Measurements from ENCODE around the gene PRRX2. TPM values are rescaled to one million over a fixed set of nuclear protein-coding genes. Genes with fewer than 3 reads are reported as not detected.

Gene PRRX2
- total RNA-seq, 1 donor from 2014 or later, result 5.6 TPM

DNA sequence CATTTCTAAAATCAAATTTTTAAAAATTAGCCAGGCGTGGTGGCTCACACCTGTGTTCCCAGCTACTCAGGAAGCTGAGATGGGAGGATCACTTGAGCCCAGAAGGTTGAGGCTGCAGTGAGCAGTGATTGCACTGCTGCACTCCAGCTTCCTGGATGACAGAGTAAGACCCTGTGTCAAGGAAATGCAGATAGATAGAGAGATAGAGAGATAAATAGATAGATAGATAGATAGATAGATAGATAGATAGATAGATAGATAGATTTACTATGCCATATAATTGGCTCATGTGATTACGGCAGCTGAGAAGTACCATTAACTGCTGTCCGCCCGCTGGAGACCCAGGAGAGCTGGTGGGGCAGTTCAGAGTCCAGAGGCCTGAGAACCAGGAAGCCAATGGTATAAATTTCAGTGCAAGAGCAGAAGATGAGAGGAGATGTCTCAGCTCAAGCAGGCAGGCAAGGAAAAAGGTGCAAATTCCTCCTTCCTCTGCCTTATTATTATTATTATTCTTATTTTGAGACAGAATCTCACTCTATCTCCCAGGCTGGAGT, 100.4 kb downstream of the PRRX2 start:
- no peak for DNase-seq (ENCODE audit: extremely low spot score, unreplicated experiment)
- Mint-ChIP-seq H3K4me3 (ENCODE audit: unreplicated experiment) (no peak overlapping the region), H3K9me3 (ENCODE audit: unreplicated experiment) (no peaks in the 10 kb centered on the region), H3K36me3 (ENCODE audit: unreplicated experiment) (no peaks in the 10 kb centered on the region), H3K27ac (ENCODE audit: unreplicated experiment) (no peak overlapping the region), H3K4me1 (ENCODE audit: unreplicated experiment) (peaks cover 26% of the 10 kb centered on the region), H3K27me3 (ENCODE audit: unreplicated experiment) (no peaks in the 10 kb centered on the region)
- TF ChIP-seq, protein P1, sequence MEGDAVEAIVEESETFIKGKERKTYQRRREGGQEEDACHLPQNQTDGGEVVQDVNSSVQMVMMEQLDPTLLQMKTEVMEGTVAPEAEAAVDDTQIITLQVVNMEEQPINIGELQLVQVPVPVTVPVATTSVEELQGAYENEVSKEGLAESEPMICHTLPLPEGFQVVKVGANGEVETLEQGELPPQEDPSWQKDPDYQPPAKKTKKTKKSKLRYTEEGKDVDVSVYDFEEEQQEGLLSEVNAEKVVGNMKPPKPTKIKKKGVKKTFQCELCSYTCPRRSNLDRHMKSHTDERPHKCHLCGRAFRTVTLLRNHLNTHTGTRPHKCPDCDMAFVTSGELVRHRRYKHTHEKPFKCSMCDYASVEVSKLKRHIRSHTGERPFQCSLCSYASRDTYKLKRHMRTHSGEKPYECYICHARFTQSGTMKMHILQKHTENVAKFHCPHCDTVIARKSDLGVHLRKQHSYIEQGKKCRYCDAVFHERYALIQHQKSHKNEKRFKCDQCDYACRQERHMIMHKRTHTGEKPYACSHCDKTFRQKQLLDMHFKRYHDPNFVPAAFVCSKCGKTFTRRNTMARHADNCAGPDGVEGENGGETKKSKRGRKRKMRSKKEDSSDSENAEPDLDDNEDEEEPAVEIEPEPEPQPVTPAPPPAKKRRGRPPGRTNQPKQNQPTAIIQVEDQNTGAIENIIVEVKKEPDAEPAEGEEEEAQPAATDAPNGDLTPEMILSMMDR (IDR thresholded peaks at IDR 0.05), result no peak

DNA sequence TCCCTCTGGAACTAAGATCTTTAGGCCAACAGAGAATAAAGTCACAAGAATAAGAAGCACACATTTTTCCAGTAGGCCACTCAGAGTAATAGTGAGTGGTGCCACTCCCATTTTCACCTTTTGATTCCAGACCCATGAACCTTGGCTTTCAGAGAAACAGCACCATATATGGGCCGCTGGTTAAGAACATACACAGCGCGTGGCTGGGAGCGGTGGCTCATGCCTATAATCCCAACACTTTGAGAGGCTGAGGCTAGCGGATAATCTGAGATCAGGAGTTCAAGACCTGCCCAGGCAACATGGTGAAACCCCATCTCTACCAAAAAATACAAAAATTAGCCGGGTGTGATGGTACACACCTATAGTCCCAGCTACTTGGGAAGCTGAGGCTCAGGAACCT, 103.0 kb downstream of the PRRX2 start:
- Mint-ChIP-seq H3K4me1 (ENCODE audit: unreplicated experiment) (peaks cover 2% of the 10 kb centered on the region), H3K36me3 (ENCODE audit: unreplicated experiment) (no peaks in the 10 kb centered on the region), H3K9me3 (ENCODE audit: unreplicated experiment) (no peaks in the 10 kb centered on the region), H3K27me3 (ENCODE audit: unreplicated experiment) (no peaks in the 10 kb centered on the region), H3K4me3 (ENCODE audit: unreplicated experiment) (no peak overlapping the region), H3K27ac (ENCODE audit: unreplicated experiment) (no peak overlapping the region)
- no peak for DNase-seq (ENCODE audit: extremely low spot score, unreplicated experiment)
- TF ChIP-seq, protein P1 (IDR thresholded peaks at IDR 0.05), result no peak

DNA sequence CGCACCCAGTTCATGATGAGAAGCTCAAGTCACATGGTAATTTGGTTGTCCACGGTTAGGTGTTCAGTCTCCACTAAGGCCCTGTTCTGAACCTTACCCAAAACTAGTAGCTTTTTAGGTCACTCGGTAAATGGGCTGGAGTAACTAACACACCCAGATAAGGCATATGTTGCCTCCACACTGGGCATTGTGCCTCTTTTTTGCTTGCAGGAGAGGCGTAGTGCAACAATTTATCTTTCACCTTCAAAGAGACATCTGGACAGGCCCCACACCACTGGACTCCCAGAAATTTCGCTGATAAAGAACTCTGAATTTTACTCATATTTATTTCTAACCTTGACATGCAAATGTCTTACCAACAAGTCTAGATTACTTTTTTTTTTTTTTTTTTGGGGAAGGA, 104.2 kb downstream of the PRRX2 start:
- DNase-seq (ENCODE audit: extremely low spot score, unreplicated experiment), result no peak
- H3K27me3 Mint-ChIP-seq (ENCODE audit: unreplicated experiment), result no peaks in the 10 kb centered on the region

DNA sequence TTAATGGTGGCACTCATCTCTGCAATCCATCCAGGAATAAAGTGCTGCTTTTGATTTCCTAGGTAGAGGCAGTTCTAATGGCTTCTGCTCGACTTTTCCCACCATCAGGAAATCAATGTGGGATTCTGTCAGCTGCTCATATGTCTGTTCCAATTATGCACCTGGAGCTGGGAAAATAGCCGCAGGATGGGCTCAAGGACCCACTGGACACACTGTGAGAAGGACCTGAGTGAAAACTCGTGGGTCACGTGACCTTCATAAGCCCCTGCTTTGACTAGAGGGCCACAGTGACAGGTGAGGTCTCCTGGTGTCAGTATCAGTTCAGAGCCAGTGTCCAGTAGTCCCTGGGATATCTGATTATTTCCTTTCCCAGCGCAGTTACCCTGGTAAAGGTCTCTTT, 105.3 kb downstream of the PRRX2 start:
- H3K27me3 Mint-ChIP-seq (ENCODE audit: unreplicated experiment), result no peaks in the 10 kb centered on the region
- TF ChIP-seq, protein P1 (IDR thresholded peaks at IDR 0.05), result no peak
- no peak overlapping the region for H3K4me3 Mint-ChIP-seq (ENCODE audit: unreplicated experiment)
- no peak for DNase-seq (ENCODE audit: extremely low spot score, unreplicated experiment)
- H3K9me3 Mint-ChIP-seq (ENCODE audit: unreplicated experiment), result no peaks in the 10 kb centered on the region
- H3K36me3 Mint-ChIP-seq (ENCODE audit: unreplicated experiment), result no peaks in the 10 kb centered on the region
- H3K4me1 Mint-ChIP-seq (ENCODE audit: unreplicated experiment), result peaks cover 3% of the 10 kb centered on the region
- H3K27ac Mint-ChIP-seq (ENCODE audit: unreplicated experiment), result no peak overlapping the region

More for the DNA sequence above, 104.2 kb downstream of the PRRX2 start:
- no peak overlapping the region for H3K4me3 Mint-ChIP-seq (ENCODE audit: unreplicated experiment)
- no peak overlapping the region for H3K27ac Mint-ChIP-seq (ENCODE audit: unreplicated experiment)
- no peaks in the 10 kb centered on the region for H3K9me3 Mint-ChIP-seq (ENCODE audit: unreplicated experiment)
- H3K4me1 Mint-ChIP-seq (ENCODE audit: unreplicated experiment), result peaks cover 3% of the 10 kb centered on the region
- TF ChIP-seq, protein P1 (IDR thresholded peaks at IDR 0.05), result no peak
- H3K36me3 Mint-ChIP-seq (ENCODE audit: unreplicated experiment), result no peaks in the 10 kb centered on the region

Other genes starting within 250 kb of the PRRX2 start
- not detected in 2 replicates for gene C9orf50, start 44.5 kb upstream of the PRRX2 start, total RNA-seq
- gene NTMT1, start 39.5 kb upstream of the PRRX2 start, total RNA-seq, result 41.1 and 45.7 TPM in 2 replicates
- 18.1 and 19.1 TPM in 2 replicates for gene ASB6, start 23.5 kb upstream of the PRRX2 start, total RNA-seq
- gene PTGES, start 87.4 kb downstream of the PRRX2 start, total RNA-seq, result 0.83 and 0.94 TPM in 2 replicates
- gene TOR1B, start 137.5 kb downstream of the PRRX2 start, total RNA-seq, result 32.1 and 32.7 TPM in 2 replicates
- 46.1 and 51.3 TPM in 2 replicates for gene TOR1A, start 158.5 kb downstream of the PRRX2 start, total RNA-seq
- 38.9 and 45.9 TPM in 2 replicates for gene C9orf78, start 169.6 kb downstream of the PRRX2 start, total RNA-seq
- 31.2 and 32.6 TPM in 2 replicates for gene USP20, start 169.8 kb downstream of the PRRX2 start, total RNA-seq

Measured in osteocyte (in vitro differentiated cells).